ENCODE measurements around the gene SPDYA.

DNA sequence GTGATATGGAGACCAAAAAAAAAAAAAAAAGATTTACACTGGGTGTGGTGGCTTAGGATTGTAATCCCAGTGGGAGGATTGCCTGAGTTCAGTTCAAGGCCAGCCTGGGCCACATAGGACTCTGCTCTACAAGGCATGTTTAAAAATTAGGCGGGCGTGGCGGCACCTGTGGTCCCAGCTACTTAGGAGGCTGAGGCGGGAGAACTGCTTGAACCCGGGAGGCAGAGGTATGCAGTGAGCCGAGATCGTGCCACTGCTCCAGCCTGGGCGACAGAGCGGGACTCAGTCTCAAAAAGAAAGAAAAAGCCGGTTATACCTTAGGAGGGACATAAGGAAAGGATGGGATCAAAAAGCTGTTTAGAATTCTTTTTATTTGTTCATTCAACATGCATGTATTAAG, 707 bp upstream of the SPDYA start:
- TF ChIP-seq, protein P1, sequence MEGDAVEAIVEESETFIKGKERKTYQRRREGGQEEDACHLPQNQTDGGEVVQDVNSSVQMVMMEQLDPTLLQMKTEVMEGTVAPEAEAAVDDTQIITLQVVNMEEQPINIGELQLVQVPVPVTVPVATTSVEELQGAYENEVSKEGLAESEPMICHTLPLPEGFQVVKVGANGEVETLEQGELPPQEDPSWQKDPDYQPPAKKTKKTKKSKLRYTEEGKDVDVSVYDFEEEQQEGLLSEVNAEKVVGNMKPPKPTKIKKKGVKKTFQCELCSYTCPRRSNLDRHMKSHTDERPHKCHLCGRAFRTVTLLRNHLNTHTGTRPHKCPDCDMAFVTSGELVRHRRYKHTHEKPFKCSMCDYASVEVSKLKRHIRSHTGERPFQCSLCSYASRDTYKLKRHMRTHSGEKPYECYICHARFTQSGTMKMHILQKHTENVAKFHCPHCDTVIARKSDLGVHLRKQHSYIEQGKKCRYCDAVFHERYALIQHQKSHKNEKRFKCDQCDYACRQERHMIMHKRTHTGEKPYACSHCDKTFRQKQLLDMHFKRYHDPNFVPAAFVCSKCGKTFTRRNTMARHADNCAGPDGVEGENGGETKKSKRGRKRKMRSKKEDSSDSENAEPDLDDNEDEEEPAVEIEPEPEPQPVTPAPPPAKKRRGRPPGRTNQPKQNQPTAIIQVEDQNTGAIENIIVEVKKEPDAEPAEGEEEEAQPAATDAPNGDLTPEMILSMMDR (tag by site-specific recombination; IDR thresholded peaks at IDR 0.05) = no peak
- no peak for TF ChIP-seq ZBTB17 (tag by site-specific recombination; IDR thresholded peaks at IDR 0.05)
- no peak for TF ChIP-seq ZNF138 (tag by site-specific recombination; IDR thresholded peaks at IDR 0.05; ENCODE audit: borderline replicate concordance)

All from HEK293 (cell line).